Measurements from ENCODE around the gene SCAMP1.
A peak's percentile ranks its signal among the peaks of the same experiment; 100 is the strongest.

The SCAMP1 gene

DNA sequence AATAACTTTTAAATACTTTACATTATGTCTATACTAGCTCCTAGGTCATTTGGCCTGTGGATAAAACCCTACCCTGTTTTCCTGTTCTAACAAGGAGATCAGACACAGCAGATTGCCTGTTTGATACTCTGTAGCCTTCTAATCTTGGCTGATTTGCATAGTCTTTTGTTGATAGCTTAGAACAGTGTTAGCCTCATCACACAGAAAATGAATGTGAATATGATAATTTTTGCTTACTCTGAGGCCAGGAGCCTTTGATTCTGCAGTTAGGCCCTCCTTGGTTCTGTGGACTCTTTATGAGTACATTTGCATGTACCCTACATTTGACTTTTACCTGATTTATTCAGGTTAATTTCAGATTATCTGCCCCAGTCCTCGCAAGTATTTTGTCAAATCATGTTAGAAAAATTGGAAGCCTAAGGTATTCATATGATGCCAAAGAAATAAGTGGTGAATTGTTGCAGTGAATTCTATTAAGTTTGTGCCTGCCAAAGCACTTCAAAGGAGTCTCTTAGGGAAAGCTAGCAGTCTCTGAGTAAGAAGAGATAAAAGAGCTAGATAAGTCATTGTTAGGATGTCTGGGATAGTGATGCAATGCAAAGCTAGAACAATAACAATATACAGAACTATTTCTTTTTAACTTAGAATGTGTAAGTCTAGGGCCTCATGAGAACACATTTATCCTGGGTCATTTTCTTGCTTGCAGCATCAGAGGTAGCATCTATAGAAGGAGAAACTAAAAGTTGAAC, 56.4 kb downstream of the SCAMP1 start:
- DNase-seq (ENCODE audit: extremely low spot score), result no peak
- TF ChIP-seq, protein P1, sequence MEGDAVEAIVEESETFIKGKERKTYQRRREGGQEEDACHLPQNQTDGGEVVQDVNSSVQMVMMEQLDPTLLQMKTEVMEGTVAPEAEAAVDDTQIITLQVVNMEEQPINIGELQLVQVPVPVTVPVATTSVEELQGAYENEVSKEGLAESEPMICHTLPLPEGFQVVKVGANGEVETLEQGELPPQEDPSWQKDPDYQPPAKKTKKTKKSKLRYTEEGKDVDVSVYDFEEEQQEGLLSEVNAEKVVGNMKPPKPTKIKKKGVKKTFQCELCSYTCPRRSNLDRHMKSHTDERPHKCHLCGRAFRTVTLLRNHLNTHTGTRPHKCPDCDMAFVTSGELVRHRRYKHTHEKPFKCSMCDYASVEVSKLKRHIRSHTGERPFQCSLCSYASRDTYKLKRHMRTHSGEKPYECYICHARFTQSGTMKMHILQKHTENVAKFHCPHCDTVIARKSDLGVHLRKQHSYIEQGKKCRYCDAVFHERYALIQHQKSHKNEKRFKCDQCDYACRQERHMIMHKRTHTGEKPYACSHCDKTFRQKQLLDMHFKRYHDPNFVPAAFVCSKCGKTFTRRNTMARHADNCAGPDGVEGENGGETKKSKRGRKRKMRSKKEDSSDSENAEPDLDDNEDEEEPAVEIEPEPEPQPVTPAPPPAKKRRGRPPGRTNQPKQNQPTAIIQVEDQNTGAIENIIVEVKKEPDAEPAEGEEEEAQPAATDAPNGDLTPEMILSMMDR (IDR thresholded peaks at IDR 0.05; ENCODE audit: control extremely low read depth, extremely low read depth, low read depth, missing control alignments), result no peak
- CTCF ChIA-PET, result no interaction called here
- POLR2A ChIA-PET, result no interaction called here

DNA sequence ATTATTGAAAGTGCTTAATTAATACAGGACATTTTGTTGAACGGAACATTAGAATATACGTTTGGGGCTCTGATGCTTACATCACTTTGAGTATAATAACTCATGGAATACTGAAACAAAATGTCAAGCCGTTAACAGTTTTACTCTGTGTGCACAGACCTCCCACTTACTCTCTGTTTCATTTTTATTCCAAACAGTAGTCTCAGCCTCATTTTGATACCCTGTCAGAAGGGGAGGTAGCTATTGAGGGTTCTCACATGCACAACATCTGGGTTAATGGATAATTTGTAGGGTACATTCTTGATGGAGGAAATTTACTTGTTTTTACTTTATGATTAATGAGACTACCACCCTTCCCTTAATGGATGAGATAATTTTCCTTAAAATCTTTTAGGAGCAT, 59.0 kb downstream of the SCAMP1 start:
- TF ChIP-seq, protein P1 (IDR thresholded peaks at IDR 0.05; ENCODE audit: control extremely low read depth, extremely low read depth, low read depth, missing control alignments), result no peak
- CTCF ChIA-PET, result interaction anchor here (1.0 to 1.2 kb wide), 2 partner anchors 10 to 59 kb away, joined by 3 to 4 read pairs; partner anchors contain the start of gene SCAMP1
- peak; percentile 34 for DNase-seq (ENCODE audit: extremely low spot score)
- POLR2A ChIA-PET, result interaction anchor here (0.6 kb wide), 1 partner anchor 42 kb away, joined by 3 read pairs; no protein-coding TSS in a partner anchor

DNA sequence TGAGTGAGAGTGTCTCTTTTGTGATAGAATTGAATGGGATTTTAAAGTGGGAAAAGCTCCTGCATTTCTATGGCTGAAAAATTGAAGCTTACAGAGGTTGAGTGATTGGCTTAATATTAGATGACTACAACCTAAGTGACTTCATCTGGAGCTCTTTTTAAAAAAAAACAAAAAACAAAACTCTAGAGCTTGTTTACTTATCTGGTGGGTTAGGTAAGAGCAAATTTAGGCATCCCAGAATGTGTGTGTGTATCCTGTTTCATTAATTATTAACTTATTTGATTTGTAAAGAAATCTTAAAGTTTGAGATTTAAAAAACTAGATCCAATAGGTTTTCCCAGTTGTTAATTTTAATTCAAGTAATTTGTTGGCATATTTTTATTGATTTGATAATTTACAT, 60.1 kb downstream of the SCAMP1 start:
- ChIA-PET POLR2A (no interaction called here), CTCF (interaction anchor here (1.1 to 1.3 kb wide), 2 partner anchors 10 to 14 kb away, joined by 3 to 5 read pairs; no protein-coding TSS in a partner anchor)
- TF ChIP-seq, protein P1 (IDR thresholded peaks at IDR 0.05; ENCODE audit: control extremely low read depth, extremely low read depth, low read depth, missing control alignments), result no peak
- no peak for DNase-seq (ENCODE audit: extremely low spot score)

DNA sequence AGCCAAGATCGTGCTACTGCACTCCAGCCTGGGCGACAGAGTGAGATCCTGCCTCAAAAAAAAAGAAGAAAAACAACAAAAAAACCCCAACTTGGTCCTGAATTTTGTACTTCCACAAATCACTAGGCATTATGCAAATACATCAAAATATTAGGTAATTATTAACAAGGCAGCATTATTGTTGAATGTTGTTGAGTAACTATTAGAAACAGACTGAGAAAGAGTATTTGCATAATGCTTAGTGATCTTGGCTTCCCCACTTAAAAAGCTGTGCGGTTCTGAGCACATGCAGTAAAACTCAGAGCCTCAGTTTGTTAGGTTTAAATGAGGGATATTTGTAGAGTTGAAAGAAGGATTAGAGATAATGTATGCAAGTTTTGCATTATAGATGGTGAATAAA, 64.2 kb downstream of the SCAMP1 start:
- ChIA-PET CTCF (interaction anchor here (1.5 kb wide), 1 partner anchor 43 kb away, joined by 4 read pairs; no protein-coding TSS in a partner anchor), POLR2A (interaction anchor here (0.6 kb wide), 1 partner anchor 942 kb away, joined by 4 read pairs; no protein-coding TSS in a partner anchor)
- TF ChIP-seq, protein P1 (IDR thresholded peaks at IDR 0.05; ENCODE audit: control extremely low read depth, extremely low read depth, low read depth, missing control alignments), result no peak
- DNase-seq (ENCODE audit: extremely low spot score), result no peak

DNA sequence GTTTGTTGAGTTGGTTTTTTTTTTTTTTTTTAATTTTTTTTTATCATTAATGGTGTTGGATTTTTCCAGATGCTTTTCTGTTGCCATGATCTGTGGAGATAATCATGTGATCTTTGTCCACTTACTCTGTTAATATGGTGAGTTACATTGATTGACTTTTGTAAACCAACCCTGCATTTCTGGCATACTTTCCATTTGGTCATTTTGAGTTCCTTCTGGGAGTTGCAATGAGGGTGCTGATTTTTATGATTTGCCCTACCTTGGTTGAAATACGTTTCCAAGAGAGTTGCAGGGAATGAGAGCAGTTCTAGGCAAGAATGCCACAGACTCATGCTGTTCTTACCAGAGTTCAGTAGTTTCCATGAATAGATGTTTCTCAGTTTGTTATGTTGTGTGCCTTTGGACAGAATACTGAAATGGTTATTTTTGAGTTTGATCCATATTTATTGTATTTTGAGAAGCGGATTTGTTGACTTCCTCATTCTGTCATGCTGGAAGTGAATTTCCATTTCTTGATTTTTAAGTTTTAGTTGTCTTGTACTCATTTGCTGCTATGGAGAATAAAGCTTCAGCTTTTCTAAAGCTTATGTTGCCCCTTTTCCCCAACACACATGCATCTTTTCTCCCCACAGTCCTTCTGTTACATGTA, 69.0 kb downstream of the SCAMP1 start:
- POLR2A ChIA-PET, result no interaction called here
- TF ChIP-seq, protein P1 (IDR thresholded peaks at IDR 0.05; ENCODE audit: control extremely low read depth, extremely low read depth, low read depth, missing control alignments), result no peak
- CTCF ChIA-PET, result interaction anchor here (1.4 kb wide), 1 partner anchor 9 kb away, joined by 3 read pairs; no protein-coding TSS in a partner anchor
- no peak for DNase-seq (ENCODE audit: extremely low spot score)

DNA sequence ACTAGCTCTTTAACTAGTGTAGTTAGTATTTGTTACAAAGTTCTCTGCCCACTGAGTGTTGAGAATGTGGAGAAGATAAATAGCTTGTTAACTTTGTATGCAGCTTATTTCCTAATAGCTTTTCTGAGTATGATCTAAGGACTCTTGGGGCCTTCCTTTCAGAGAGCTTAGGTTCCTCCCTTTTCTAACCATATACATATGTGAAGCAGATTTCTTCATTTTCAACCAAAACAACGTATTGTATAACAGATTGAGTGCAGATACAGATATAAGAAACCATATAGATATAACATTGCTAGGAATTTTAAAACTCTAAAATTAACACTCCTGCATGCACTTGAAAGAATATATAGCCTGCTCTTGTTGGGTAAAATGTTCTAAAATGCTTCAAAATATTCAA, 70.4 kb downstream of the SCAMP1 start:
- POLR2A ChIA-PET, result no interaction called here
- CTCF ChIA-PET, result interaction anchor here (0.8 to 1.4 kb wide), 4 partner anchors 10 to 37 kb away, joined by 3 read pairs; no protein-coding TSS in a partner anchor
- TF ChIP-seq, protein P1 (IDR thresholded peaks at IDR 0.05; ENCODE audit: control extremely low read depth, extremely low read depth, low read depth, missing control alignments), result no peak
- no peak for DNase-seq (ENCODE audit: extremely low spot score)

Measured in GM10248 (cell line).